T-cell (primary cell): Measurements from ENCODE around the gene HARBI1. TPM values are rescaled to one million over a fixed set of nuclear protein-coding genes. Genes with fewer than 3 reads are reported as not detected.
A peak's percentile ranks its signal among the peaks of the same experiment; 100 is the strongest.

ENCODE experiments used
- ATAC-seq, 4 experiments: fragments of 200-7000 bp in 3 of 4; fragments of 150-1000 bp in 1 of 4; cut with Tn5 transposase; replicated peaks in 1 of 4; 1 replicate in 3 of 4; 2 replicates in 1 of 4; pipeline ENCODE4 v1.10.0; 2021; ENCODE audit warnings: moderate library complexity in 3 of 4, mild to moderate bottlenecking in 2 of 4, moderate number of reproducible peaks in 1 of 4
- CTCF ChIA-PET, 2 donors: fragments of 300-600 bp; sonication (Branson Sonifier 250); formaldehyde crosslinking; loops; one replicate each; lab custom pipeline; 2022; ENCODE audit warnings: antibody characterized with exemption in 2 of 2; lab: Charles Lee
- POLR2A ChIA-PET, 2 donors: fragments of 300-600 bp; sonication (Branson Sonifier 250); formaldehyde crosslinking; loops; one replicate each; lab custom pipeline; 2022; ENCODE audit warnings: antibody characterized with exemption in 2 of 2; lab: Charles Lee
- DNase-seq, 35 experiments: peaks; one replicate each; pipeline versions ENCODE4 v3.0.0 to v3.0.0-alpha.2; 2013 to 2023
- H3K27ac ChIP-seq: one replicate; pipeline ENCODE4 v1.5.1; 2013; ENCODE audit warnings: low read length
- H3K27me3 ChIP-seq, 2 experiments: replicated peaks in 1 of 2; 1 replicate in 1 of 2; 2 replicates in 1 of 2; pipeline versions ENCODE4 v1.6.1 to v1.7.0; 2013; ENCODE audit warnings: low read length in 1 of 2, mixed read lengths in 1 of 2; ENCODE audit not compliant: control insufficient read depth in 2 of 2, insufficient read depth in 2 of 2; ENCODE audit errors: extremely low read depth in 1 of 2
- H3K36me3 ChIP-seq, 2 donors: 1 replicate in 1 of 2; 2 replicates in 1 of 2; pipeline versions ENCODE4 v1.6.1 to v1.7.0; 2013; ENCODE audit warnings: low read length in 1 of 2; ENCODE audit not compliant: control insufficient read depth in 2 of 2, insufficient read depth in 1 of 2; ENCODE audit errors: extremely low read depth in 1 of 2
- H3K4me1 ChIP-seq, 2 experiments: 1 replicate in 1 of 2; 2 replicates in 1 of 2; pipeline versions ENCODE4 v1.6.1 to v1.7.0; 2013; ENCODE audit warnings: low read length in 2 of 2, mixed read lengths in 1 of 2; ENCODE audit not compliant: insufficient read depth in 2 of 2, control insufficient read depth in 1 of 2; ENCODE audit errors: extremely low read depth in 1 of 2
- H3K4me3 ChIP-seq, 2 donors: 1 replicate in 1 of 2; 2 replicates in 1 of 2; pipeline versions ENCODE4 v1.5.1 to v1.7.0; 2013; ENCODE audit warnings: mild to moderate bottlenecking in 2 of 2, low read length in 1 of 2, moderate library complexity in 1 of 2; ENCODE audit not compliant: control insufficient read depth in 1 of 2; ENCODE audit errors: extremely low read depth in 1 of 2
- H3K9me3 ChIP-seq: 2 replicates; pipeline ENCODE4 v1.7.0; 2013
- H3K27ac Mint-ChIP-seq, 2 donors: one replicate each; pipeline ENCODE4 v1.8.0; 2020 to 2021; ENCODE audit warnings: mild to moderate bottlenecking in 2 of 2, mixed read lengths in 2 of 2
- H3K27me3 Mint-ChIP-seq, 2 donors: one replicate each; pipeline ENCODE4 v1.8.0; 2021 to 2022; ENCODE audit warnings: mixed read lengths in 2 of 2
- H3K36me3 Mint-ChIP-seq: one replicate; pipeline ENCODE4 v1.8.0; 2021; ENCODE audit warnings: mixed read lengths
- H3K4me1 Mint-ChIP-seq, 3 donors: one replicate each; pipeline ENCODE4 v1.8.0; 2020 to 2022; ENCODE audit warnings: mixed read lengths in 3 of 3, mild to moderate bottlenecking in 1 of 3
- H3K4me3 Mint-ChIP-seq, 3 donors: one replicate each; pipeline ENCODE4 v1.8.0; 2020 to 2022; ENCODE audit warnings: mild to moderate bottlenecking in 3 of 3, mixed read lengths in 3 of 3, moderate library complexity in 3 of 3
- H3K9me3 Mint-ChIP-seq, 3 donors: one replicate each; pipeline ENCODE4 v1.8.0; 2020 to 2022; ENCODE audit warnings: mixed read lengths in 3 of 3
- WGBS: methylation state at CpG from one replicate; pipeline ENCODE4 v1.1.5; 2013; ENCODE audit warnings: missing lambda C conversion rate; ENCODE audit not compliant: insufficient coverage; 5-methylcytosine and 5-hydroxymethylcytosine counted together
- total RNA-seq, 35 experiments: library from RNA in 6 of 35; stranded (reverse) in 6 of 35; fragments of 120-200 nt in 1 of 35; gene quantifications; one replicate each; pipeline versions ENCODE4 v1.2.1 to v1.2.4 and lab custom pipeline; 2013 to 2026

Gene HARBI1
- total RNA-seq, 5 donors from 2014 or later (not counting 1 experiment from before 2014, with no cell fraction given), result 6.7 to 17.3 (median 10.3) TPM

- CTCF ChIA-PET, result interaction anchor here (0.6 to 0.7 kb wide), 4 partner anchors 42 to 1151 kb away, joined by 3 to 5 read pairs (median 4); no protein-coding TSS in a partner anchor
- no peak overlapping the region for H3K27ac Mint-ChIP-seq
- WGBS, result 80% methylated on average over 1 of the region's 2 CpGs
- Histone ChIP-seq H3K4me3 (no peak overlapping the region), H3K9me3 (no peaks in the 10 kb centered on the region), H3K36me3 (peaks cover 0 to 2% of the 10 kb centered on the region in 2 donors), H3K4me1 (peaks cover 3 to 4% of the 10 kb centered on the region in 2 experiments), H3K27ac (no peak overlapping the region), H3K27me3 (no peaks in the 10 kb centered on the region)
- H3K9me3 Mint-ChIP-seq, result peaks cover 0 to 4% (median 3%) of the 10 kb centered on the region in 3 donors
- no peak overlapping the region for H3K4me3 Mint-ChIP-seq
- no peaks in the 10 kb centered on the region for H3K27me3 Mint-ChIP-seq
- no peak for DNase-seq
- POLR2A ChIA-PET, result interaction anchor here in 1 of 2 donors (0.7 kb wide), 1 partner anchor 247 kb away, joined by 10 read pairs; no protein-coding TSS in a partner anchor
- no peak for ATAC-seq
- H3K4me1 Mint-ChIP-seq, result peaks cover 15 to 37% (median 31%) of the 10 kb centered on the region in 3 donors
- H3K36me3 Mint-ChIP-seq, result peaks cover 20% of the 10 kb centered on the region
Observed at GRCh38 chr11:46570790-46571398, 46.1 kb downstream of the HARBI1 start.

- ChIA-PET POLR2A (no interaction called here), CTCF (interaction anchor here in 1 of 2 donors (1.2 kb wide), 1 partner anchor 27 kb away, joined by 3 read pairs; no protein-coding TSS in a partner anchor)
- DNase-seq (no peak), ATAC-seq (no peak)
- H3K27ac ChIP-seq, result no peak overlapping the region
- peaks cover 7 to 8% of the 10 kb centered on the region in 2 experiments for H3K4me1 ChIP-seq
- no peaks in the 10 kb centered on the region for H3K27me3 ChIP-seq
- peaks cover 4% of the 10 kb centered on the region for H3K36me3 Mint-ChIP-seq
- no peaks in the 10 kb centered on the region for H3K9me3 Mint-ChIP-seq
- H3K4me1 Mint-ChIP-seq, result peaks cover 30 to 43% (median 39%) of the 10 kb centered on the region in 3 donors
- no peak overlapping the region for H3K4me3 ChIP-seq
- 91% methylated on average over 4 of the region's 7 CpGs for WGBS
- H3K4me3 Mint-ChIP-seq, result no peak overlapping the region
- no peaks in the 10 kb centered on the region for H3K9me3 ChIP-seq
- peak overlapping the region in 1 of 2 donors; percentile 16 for H3K27ac Mint-ChIP-seq
- H3K36me3 ChIP-seq, result peaks cover 0 to 2% of the 10 kb centered on the region in 2 donors
- H3K27me3 Mint-ChIP-seq, result no peaks in the 10 kb centered on the region
Observed at GRCh38 chr11:46565232-46565840, 51.7 kb downstream of the HARBI1 start.

- ChIA-PET POLR2A (interaction anchor here in 1 of 2 donors (0.5 kb wide), 1 partner anchor 53 kb away, joined by 3 read pairs; the partner anchor contains the start of gene HARBI1), CTCF (interaction anchor here in 1 of 2 donors (0.6 kb wide), 1 partner anchor 498 kb away, joined by 3 read pairs; no protein-coding TSS in a partner anchor)
- H3K9me3 Mint-ChIP-seq, result no peaks in the 10 kb centered on the region
- peaks cover 2% of the 10 kb centered on the region for H3K36me3 Mint-ChIP-seq
- H3K36me3 ChIP-seq, result peaks cover 0 to 2% of the 10 kb centered on the region in 2 donors
- no CpG with 5 or more reads among the region's 1 CpG for WGBS
- peak overlapping the region in 1 of 2 donors; percentile 16 for H3K27ac Mint-ChIP-seq
- ATAC-seq (no peak), DNase-seq (no peak)
- H3K27me3 Mint-ChIP-seq, result no peaks in the 10 kb centered on the region
- H3K4me1 ChIP-seq, result peaks cover 8 to 12% of the 10 kb centered on the region in 2 experiments
- H3K27me3 ChIP-seq, result no peaks in the 10 kb centered on the region
- no peak overlapping the region for H3K4me3 ChIP-seq
- peaks cover 38 to 50% (median 45%) of the 10 kb centered on the region in 3 donors for H3K4me1 Mint-ChIP-seq
- H3K27ac ChIP-seq, result no peak overlapping the region
- H3K4me3 Mint-ChIP-seq, result no peak overlapping the region
- no peaks in the 10 kb centered on the region for H3K9me3 ChIP-seq
Observed at GRCh38 chr11:46564459-46564858, 52.6 kb downstream of the HARBI1 start.

GRCh38 chr11:46562527-46562926 lies 54.5 kb downstream of the HARBI1 start:
- CTCF ChIA-PET, result interaction anchor here in 1 of 2 donors (0.8 to 1.2 kb wide), 2 partner anchors 25 to 56 kb away, joined by 3 to 4 read pairs; no protein-coding TSS in a partner anchor
- H3K27ac ChIP-seq, result peak overlapping the region; percentile 86
- WGBS, result no CpG with 5 or more reads among the region's 5 CpGs
- no peaks in the 10 kb centered on the region for H3K27me3 Mint-ChIP-seq
- H3K9me3 Mint-ChIP-seq, result no peaks in the 10 kb centered on the region
- no peaks in the 10 kb centered on the region for H3K9me3 ChIP-seq
- peaks cover 13 to 16% of the 10 kb centered on the region in 2 experiments for H3K4me1 ChIP-seq
- H3K4me3 Mint-ChIP-seq, result no peak overlapping the region
- DNase-seq, result no peak
- POLR2A ChIA-PET, result interaction anchor here in 1 of 2 donors (0.5 kb wide), 1 partner anchor 66 kb away, joined by 9 read pairs; no protein-coding TSS in a partner anchor
- peaks cover 2% of the 10 kb centered on the region for H3K36me3 Mint-ChIP-seq
- H3K36me3 ChIP-seq, result peaks cover 2% of the 10 kb centered on the region in 2 donors
- no peak for ATAC-seq
- peak overlapping the region; percentile 64 to 98 for H3K27ac Mint-ChIP-seq
- no peaks in the 10 kb centered on the region for H3K27me3 ChIP-seq
- H3K4me1 Mint-ChIP-seq, result peaks cover 57 to 65% (median 60%) of the 10 kb centered on the region in 3 donors
- no peak overlapping the region for H3K4me3 ChIP-seq

- peak; percentile 76 to 84 (median 80) for ATAC-seq
- peak overlapping the region; percentile 29 to 46 for H3K4me3 ChIP-seq
- peak in 14 of 35 experiments; percentile 6 to 63 (median 14) for DNase-seq
Observed at GRCh38 chr11:46560300-46560991, 56.6 kb downstream of the HARBI1 start.

More at GRCh38 chr11:46560300-46560991, 56.6 kb downstream of the HARBI1 start:
- peak overlapping the region; percentile 81 to 93 (median 87) for H3K4me3 Mint-ChIP-seq
- no peaks in the 10 kb centered on the region for H3K9me3 Mint-ChIP-seq
- Histone ChIP-seq H3K27ac (peak overlapping the region; percentile 86), H3K36me3 (peaks cover 0 to 3% of the 10 kb centered on the region in 2 donors), H3K27me3 (no peaks in the 10 kb centered on the region), H3K4me1 (peaks cover 15 to 16% of the 10 kb centered on the region in 2 experiments), H3K9me3 (no peaks in the 10 kb centered on the region)
- peaks cover 2% of the 10 kb centered on the region for H3K36me3 Mint-ChIP-seq
- H3K27me3 Mint-ChIP-seq, result no peaks in the 10 kb centered on the region
- 3% methylated on average over 4 of the region's 6 CpGs for WGBS
- peak overlapping the region; percentile 98 to 100 for H3K27ac Mint-ChIP-seq
- ChIA-PET CTCF (interaction anchor here in 1 of 2 donors (0.7 to 1.1 kb wide), 2 partner anchors 16 to 58 kb away, joined by 4 read pairs; no protein-coding TSS in a partner anchor), POLR2A (interaction anchor here (0.5 to 1.0 kb wide), 4 partner anchors 11 to 71 kb away, joined by 3 to 5 read pairs (median 4); no protein-coding TSS in a partner anchor)
- peaks cover 70 to 76% (median 74%) of the 10 kb centered on the region in 3 donors for H3K4me1 Mint-ChIP-seq
